Measurements from ENCODE around the gene CD274.

GRCh38 chr9:5416953-5417352 is 33.4 kb upstream of the CD274 start:
- no peak for TF ChIP-seq CTCF (IDR thresholded peaks at IDR 0.05 in 2 of 3, conservative IDR thresholded peaks at IDR 0.05 in 1 of 3; ENCODE audit: control insufficient read depth in 2 of 3, extremely low read depth in 1 of 3, insufficient read depth in 1 of 3, low read depth in 3 of 3, low read length in 3 of 3)
- no peak for TF ChIP-seq CEBPB (IDR thresholded peaks at IDR 0.05; ENCODE audit: borderline replicate concordance in 1 of 2, low read depth in 2 of 2, low read length in 2 of 2)
- TF ChIP-seq USF2 (IDR thresholded peaks at IDR 0.05; ENCODE audit: borderline replicate concordance, low read depth, low read length): no peak
- TF ChIP-seq YY1 (IDR thresholded peaks at IDR 0.05; ENCODE audit: low read depth, low read length): no peak
- no peak for TF ChIP-seq EZH2 (IDR thresholded peaks at IDR 0.05; ENCODE audit: borderline replicate concordance, control insufficient read depth, low read depth, low read length)
- TF ChIP-seq IRF5 (IDR thresholded peaks at IDR 0.05; ENCODE audit: borderline replicate concordance): no peak
- TF ChIP-seq BCL11A (IDR thresholded peaks at IDR 0.05; ENCODE audit: low read depth, low read length): no peak
- no peak for TF ChIP-seq ZNF274 (IDR thresholded peaks at IDR 0.05; ENCODE audit: insufficient read depth, insufficient read length)
- TF ChIP-seq CBFB (IDR thresholded peaks at IDR 0.05; ENCODE audit: low read depth): no peak

All from GM12878 (cell line).